Peyer's patch (tissue), 4 donors: ENCODE results near the gene TEKTIP1.
"Not testable (repeated sequence)": the region's sequence is repeated elsewhere in the genome, so short reads cannot be mapped to it uniquely, and the experiment has no call there.

Source experiments
- POLR2A ChIP-seq, 2 donors: fragments of 450-650 bp; IDR thresholded peaks; one replicate each; pipeline ENCODE4 v1.5.1; 2017; ENCODE audit warnings: antibody characterized with exemption in 2 of 2, mild to moderate bottlenecking in 2 of 2, moderate library complexity in 2 of 2
- TF ChIP-seq, protein P1 (sequence below), 6 experiments: fragments of 450-650 bp in 4 of 6; fragments of 200-600 bp in 2 of 6; sonication (generic) in 1 of 6; IDR thresholded peaks; one replicate each; pipeline ENCODE4 v1.5.1; 2017 to 2019; ENCODE audit warnings: antibody characterized with exemption in 6 of 6, mild to moderate bottlenecking in 3 of 6, moderate library complexity in 1 of 6

DNA sequence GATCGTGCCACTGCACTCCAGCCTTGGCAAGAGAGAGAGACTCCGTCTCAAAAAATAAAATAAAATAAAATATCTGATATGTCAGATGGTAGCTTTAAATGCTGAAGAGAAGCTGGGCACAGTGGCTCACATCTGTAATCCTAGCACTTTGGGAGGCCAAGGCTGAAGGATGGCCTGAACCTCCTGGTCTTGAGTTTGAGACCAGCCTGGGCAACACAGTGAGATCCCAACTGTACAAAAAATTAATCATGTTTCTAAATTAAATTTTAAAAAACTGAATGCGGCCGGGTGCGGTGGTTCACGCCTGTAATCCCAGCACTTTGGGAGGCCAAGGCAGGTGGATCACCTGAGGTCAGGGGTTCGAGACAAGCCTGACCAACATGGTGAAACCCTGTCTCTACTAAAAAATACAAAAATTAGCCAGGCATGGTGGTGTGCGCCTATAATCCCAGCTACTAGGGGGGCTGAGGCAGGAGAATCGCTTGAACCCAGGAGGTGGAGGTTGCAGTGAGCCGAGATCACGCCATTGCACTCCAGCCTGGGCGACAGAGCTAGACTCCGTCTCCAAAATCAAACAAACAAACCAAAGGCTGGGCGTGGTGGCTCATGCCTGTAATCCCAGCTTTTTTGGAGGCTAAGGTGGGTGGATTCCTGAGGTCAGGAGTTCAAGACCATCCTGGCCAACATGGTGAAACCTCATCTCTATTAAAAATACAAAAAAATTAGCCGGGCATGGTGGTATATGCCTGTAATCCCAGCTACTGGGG is 45.2 kb downstream of the TEKTIP1 start:
- TF ChIP-seq, protein P1, sequence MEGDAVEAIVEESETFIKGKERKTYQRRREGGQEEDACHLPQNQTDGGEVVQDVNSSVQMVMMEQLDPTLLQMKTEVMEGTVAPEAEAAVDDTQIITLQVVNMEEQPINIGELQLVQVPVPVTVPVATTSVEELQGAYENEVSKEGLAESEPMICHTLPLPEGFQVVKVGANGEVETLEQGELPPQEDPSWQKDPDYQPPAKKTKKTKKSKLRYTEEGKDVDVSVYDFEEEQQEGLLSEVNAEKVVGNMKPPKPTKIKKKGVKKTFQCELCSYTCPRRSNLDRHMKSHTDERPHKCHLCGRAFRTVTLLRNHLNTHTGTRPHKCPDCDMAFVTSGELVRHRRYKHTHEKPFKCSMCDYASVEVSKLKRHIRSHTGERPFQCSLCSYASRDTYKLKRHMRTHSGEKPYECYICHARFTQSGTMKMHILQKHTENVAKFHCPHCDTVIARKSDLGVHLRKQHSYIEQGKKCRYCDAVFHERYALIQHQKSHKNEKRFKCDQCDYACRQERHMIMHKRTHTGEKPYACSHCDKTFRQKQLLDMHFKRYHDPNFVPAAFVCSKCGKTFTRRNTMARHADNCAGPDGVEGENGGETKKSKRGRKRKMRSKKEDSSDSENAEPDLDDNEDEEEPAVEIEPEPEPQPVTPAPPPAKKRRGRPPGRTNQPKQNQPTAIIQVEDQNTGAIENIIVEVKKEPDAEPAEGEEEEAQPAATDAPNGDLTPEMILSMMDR (IDR thresholded peaks at IDR 0.05), result not testable (repeated sequence)
- not testable (repeated sequence) for TF ChIP-seq POLR2A (IDR thresholded peaks at IDR 0.05)
